Left kidney (tissue), 2 donors: ENCODE results near the gene TEAD4. TPM values are rescaled to one million over a fixed set of nuclear protein-coding genes. Genes with fewer than 3 reads are reported as not detected.
"Not testable (repeated sequence)": the region's sequence is repeated elsewhere in the genome, so short reads cannot be mapped to it uniquely, and the experiment has no call there.

Experiments used
- DNase-seq: peaks from one replicate; pipeline ENCODE4 v3.0.0-alpha.2; 2013
- polyA plus RNA-seq: library from polyadenylated mRNA; unstranded; fragments of 120-200 nt; gene quantifications from one replicate; pipeline ENCODE4 v1.2.1, GENCODE V29; 2013; ENCODE audit not compliant: insufficient read length

TEAD4 gene
- polyA plus RNA-seq, 1 donor, result 16.7 TPM

DNA sequence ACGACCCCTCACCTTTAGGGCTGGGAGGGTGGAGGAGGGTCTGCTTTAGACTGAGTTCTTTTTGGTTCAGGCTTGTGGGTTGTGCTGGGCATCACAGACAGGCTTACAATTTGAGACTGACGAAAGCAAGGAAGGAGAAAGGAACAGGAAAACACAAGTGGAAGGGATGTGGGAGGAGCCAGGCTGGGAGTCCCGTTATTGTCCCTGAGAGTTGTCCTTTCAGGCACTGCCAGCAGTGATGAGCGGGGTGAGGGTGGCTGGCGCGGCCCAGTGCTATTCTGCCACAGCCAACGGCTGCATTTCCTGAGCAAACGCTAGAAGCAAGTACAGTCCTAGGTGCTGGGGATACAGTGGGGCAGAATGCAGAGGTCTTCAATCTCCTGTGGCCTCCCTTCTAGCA, 88.8 kb downstream of the TEAD4 start:
- no peak for DNase-seq

GRCh38 chr12:3048540-3048939, 89.3 kb downstream of the TEAD4 start:
- DNase-seq, result no peak

DNA sequence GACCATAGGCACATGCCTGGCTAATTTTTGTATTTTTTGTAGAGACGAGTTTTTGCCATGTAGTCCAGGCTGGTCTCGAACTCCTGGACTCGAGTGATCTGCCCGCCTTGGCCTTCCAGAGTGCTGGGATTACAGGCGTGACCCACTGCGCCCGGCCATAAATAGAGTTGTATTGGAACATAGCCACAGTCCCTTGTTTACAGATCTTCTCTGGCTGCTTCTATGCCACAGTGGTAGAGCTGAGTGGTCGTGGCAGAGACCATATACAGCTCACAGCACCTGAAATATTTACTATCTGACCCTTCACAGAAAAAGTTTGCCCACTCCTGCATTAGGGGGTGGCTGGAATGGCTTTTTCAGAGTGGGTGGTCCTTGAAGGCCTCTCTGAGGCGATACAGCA, 90.0 kb downstream of the TEAD4 start:
- no peak for DNase-seq

GRCh38 chr12:3049611-3050249, 90.5 kb downstream of the TEAD4 start:
- no peak for DNase-seq

- DNase-seq, result no peak
Observed at GRCh38 chr12:3054374-3054773, 95.2 kb downstream of the TEAD4 start.

GRCh38 chr12:3055026-3055703, 96.0 kb downstream of the TEAD4 start:
- no peak for DNase-seq

DNA sequence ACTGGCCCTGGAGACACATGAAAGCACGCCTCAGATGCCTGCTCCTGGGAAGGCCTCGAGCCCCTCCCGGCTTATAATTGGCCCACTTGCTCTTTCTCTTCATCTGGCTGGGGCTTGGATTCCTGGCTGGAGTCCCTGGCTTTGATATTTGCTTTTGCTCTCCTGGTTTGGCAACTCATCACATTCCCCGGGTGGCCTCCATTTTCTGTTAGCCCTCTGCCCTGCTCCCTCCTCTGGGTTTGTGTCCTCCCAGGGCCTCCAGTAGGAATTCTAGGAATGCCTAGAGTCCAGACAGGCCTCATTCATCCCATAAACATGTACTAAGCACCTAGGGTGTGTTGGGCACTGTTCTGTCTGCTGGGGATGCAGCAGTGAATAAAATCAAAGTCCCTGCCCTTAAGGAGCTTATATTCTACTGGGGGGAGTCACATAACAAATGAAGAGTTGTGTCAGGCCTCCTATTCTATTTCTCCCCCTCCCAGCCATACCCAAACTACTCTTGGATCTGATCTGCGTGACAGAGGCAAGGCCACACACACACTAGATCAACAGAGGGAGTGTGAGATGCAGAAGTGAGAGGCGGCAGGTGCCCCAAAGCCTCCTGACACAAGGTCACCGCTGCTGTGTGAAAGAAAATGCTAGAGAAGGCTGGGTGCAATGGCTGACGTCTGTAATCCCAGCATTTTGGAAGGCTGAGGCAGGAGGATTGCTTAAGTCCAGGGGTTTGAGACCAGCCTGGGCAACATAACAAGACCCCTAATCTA, 96.7 kb downstream of the TEAD4 start:
- no peak for DNase-seq

DNA sequence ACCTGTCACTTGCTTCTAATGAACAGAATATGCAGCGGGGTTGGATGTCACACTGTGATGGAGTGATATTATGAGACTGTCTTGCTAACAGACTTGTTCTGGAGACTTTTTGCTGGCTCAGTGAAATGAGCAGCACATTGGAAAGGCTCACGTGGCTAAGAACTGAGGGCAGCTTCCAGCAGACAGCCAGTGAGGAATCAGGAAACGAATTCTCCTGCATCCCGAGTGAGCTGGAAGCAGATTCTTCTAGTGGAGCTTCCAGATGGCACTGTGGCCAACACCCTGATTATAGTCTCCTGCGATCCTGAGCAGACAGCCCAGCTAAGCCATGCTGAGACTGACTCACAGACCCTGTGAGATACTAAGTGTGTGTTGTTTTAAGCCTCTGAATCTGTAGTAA, 101.9 kb downstream of the TEAD4 start:
- no peak for DNase-seq

DNA sequence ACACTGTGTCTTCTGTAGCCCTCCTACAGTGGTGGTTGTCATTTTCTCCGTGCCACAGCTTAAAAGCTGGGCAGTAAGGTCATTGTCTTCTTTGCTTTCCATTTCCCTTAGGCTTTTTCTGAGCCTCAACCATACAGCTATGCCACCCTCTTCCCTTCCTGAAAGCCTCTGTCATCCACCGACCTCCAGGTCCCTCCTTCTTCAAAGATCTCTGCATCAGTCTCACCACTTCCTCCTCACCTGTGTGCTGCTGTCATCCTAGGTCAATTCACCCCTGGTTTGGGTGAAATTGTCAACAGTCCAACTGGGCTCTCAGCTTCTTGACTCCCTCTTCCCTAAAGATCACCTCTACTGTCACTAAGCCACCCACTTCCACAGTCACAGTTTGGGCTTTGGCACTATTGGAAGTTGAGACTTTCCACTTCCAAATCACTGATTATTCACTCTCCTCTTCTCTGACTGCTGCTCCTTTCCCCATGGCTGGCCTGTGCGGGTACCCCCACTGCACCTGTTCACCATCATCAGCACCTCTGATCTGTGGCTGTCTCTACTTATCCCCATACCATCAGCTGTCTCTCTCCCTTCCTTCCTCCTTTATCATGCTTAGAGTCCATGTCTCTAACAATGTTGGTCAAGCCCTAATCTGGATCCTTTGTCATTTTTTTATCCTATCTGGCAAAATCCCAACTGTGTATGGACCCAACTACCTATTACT, 102.5 kb downstream of the TEAD4 start:
- DNase-seq, result no peak

GRCh38 chr12:3065300-3065699, 106.1 kb downstream of the TEAD4 start:
- no peak for DNase-seq

DNA sequence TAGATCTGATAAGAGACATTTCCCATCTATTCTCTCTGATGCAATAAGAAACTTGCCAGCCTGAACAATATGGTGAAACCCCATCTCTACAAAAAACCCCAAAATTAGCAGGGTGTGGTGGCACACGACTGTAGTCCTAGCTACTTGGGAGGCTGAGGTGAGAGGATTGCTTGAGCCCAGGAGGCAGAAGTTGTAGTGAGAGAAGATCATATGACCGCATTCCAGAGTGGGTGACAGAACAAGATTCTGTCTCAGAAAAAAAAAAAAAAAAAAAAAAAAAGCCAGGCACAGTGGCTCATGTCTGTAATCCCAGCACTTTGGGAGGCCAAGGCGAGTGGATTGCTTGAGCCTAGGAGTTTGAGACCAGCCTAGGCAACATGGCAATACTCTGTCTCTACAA, 106.6 kb downstream of the TEAD4 start:
- not testable (repeated sequence) for DNase-seq

- DNase-seq, result no peak
Observed at GRCh38 chr12:3069714-3070113, 110.5 kb downstream of the TEAD4 start.

DNA sequence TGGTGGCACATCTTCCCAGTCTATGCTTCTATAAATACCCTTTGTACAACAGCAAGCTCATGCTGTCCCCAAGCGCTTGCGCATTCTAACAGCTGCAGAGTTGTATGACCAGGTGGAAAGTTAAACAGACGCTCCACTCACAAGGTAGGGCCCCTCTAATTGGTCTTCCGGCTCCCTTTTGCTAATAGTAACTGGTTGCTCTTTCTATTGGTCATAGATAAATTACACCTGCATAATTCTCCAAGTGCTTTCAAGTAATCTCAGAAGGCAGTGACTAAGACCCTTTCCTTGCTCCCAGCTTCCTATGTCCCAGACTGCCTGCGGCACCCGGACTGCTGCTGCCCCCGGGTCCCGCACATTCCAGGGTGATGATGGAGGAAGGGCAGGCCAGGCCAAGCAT, 111.9 kb downstream of the TEAD4 start:
- no peak for DNase-seq

GRCh38 chr12:3071710-3072109, 112.5 kb downstream of the TEAD4 start:
- no peak for DNase-seq

GRCh38 chr12:3073438-3074250, 114.4 kb downstream of the TEAD4 start:
- peak; percentile 87 for DNase-seq

DNA sequence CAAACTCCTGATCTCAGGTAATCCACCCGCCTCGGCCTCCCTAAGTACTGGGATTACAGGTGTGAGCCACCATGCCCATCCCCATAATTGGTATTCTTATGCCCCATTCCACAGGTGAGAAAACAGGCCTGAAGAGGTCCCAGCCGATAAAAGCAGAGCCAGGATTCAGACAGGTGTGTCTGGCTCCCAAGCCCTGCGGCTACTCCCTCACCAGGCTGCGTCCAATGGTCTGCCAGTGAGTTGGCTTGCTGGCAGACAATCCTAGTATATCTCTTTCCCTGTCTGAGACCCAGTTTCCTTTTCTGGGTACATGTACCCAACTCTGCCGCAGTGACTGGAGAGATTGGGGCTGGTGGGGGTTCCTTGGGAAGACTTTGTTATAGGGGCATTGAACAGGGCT, 116.1 kb downstream of the TEAD4 start:
- DNase-seq, result no peak

- DNase-seq, result peak; percentile 61
Observed at GRCh38 chr12:3076730-3077571, 117.8 kb downstream of the TEAD4 start, which contains the start of gene TSPAN9. Gene TSPAN9, plus strand, starts transcription at chr12:3077379. Its CDS starts 123,815 bp downstream, at chr12:3201194.

DNA sequence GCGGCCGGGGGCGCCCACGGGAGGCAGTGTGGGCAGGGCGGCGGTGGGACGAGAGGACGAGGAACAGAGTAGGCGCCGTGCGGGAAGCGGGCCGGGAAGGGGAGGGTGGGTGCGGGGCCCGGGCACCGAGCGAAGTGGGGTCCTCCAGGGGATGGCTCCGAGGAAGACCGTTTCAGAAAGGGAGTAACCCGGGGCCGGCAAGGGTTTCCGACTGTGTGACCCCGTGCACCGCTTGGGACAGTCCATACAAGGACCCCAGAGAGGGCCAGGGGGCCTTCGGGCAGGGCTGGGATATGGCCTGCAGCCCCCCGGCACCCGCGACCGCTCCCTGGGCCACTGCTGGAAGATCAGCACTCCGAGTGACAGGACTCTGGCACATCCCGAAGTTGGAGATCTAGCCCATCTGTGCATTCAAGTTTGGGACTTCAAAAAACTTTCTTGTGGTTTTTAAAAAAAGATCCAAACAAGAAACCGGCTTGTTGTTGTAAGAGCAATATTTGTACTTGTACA, 118.4 kb downstream of the TEAD4 start:
- DNase-seq, result peak; percentile 73

GRCh38 chr12:3078086-3078820, 119.1 kb downstream of the TEAD4 start:
- DNase-seq, result no peak

GRCh38 chr12:3081091-3081490, 121.9 kb downstream of the TEAD4 start:
- DNase-seq, result no peak
